A673 (cell line): ENCODE measurements around the gene IL36B. TPM values are rescaled to one million over a fixed set of nuclear protein-coding genes. Genes with fewer than 3 reads are reported as not detected.

Source experiments
- Bru-seq: library from RNA; stranded (reverse); fragments of 400-500 nt; gene quantifications from one replicate; lab custom pipeline; 2021; lab: Mats Ljungman, UMichigan
- BruChase-seq, 2 experiments: library from RNA; stranded (reverse); fragments of 400-500 nt; gene quantifications; one replicate each; lab custom pipeline; 2021; lab: Mats Ljungman, UMichigan
- BruUV-seq: library from RNA; stranded (reverse); fragments of 400-500 nt; replicated peaks from 2 replicates; lab custom pipeline; 2021; lab: Mats Ljungman, UMichigan
- CTCF ChIA-PET: fragments of 300-600 bp; sonication (Branson Sonifier 250); formaldehyde crosslinking; loops from one replicate; lab custom pipeline; 2022; ENCODE audit warnings: antibody characterized with exemption; lab: Charles Lee
- POLR2A ChIA-PET: fragments of 300-600 bp; sonication (Branson Sonifier 250); formaldehyde crosslinking; loops from one replicate; lab custom pipeline; 2022; ENCODE audit warnings: antibody characterized with exemption; ENCODE audit not compliant: low non-redundant PET; lab: Charles Lee
- DNase-seq: peaks from one replicate; pipeline ENCODE4 v3.0.0-alpha.2; 2015; ENCODE audit warnings: low spot score
- H3K27ac ChIP-seq: fragments of 200-600 bp; sonication (generic); 2 replicates; pipeline ENCODE4 v1.5.1; 2016; ENCODE audit warnings: mixed run types, low read depth, mild to moderate bottlenecking, mixed read lengths, antibody characterized with exemption, low read length; ENCODE audit not compliant: poor library complexity, severe bottlenecking
- H3K27me3 ChIP-seq: fragments of 200-600 bp; sonication (generic); replicated peaks from 2 replicates; pipeline ENCODE4 v1.6.1; 2017; ENCODE audit warnings: mixed run types, low read depth, mild to moderate bottlenecking, mixed read lengths, antibody characterized with exemption, low read length; ENCODE audit not compliant: insufficient read depth, poor library complexity
- H3K36me3 ChIP-seq: fragments of 200-600 bp; sonication (generic); 2 replicates; pipeline ENCODE4 v1.6.1; 2016; ENCODE audit warnings: mixed run types, mild to moderate bottlenecking, mixed read lengths, antibody characterized with exemption, low read length; ENCODE audit not compliant: insufficient read depth, poor library complexity, severe bottlenecking
- H3K4me1 ChIP-seq: fragments of 200-600 bp; sonication (generic); 2 replicates; pipeline ENCODE4 v1.6.1; 2017; ENCODE audit warnings: mixed run types, mild to moderate bottlenecking, mixed read lengths, antibody characterized with exemption, low read length; ENCODE audit not compliant: insufficient read depth, poor library complexity, severe bottlenecking
- H3K4me3 ChIP-seq: fragments of 200-600 bp; sonication (generic); 2 replicates; pipeline ENCODE4 v1.5.1; 2016; ENCODE audit warnings: low read depth, mixed run types, mild to moderate bottlenecking, mixed read lengths, low read length; ENCODE audit not compliant: poor library complexity, severe bottlenecking
- H3K9me3 ChIP-seq: fragments of 200-600 bp; sonication (generic); 2 replicates; pipeline ENCODE4 v1.6.1; 2016; ENCODE audit warnings: mixed run types, low read depth, mild to moderate bottlenecking, mixed read lengths, antibody characterized with exemption, low read length; ENCODE audit not compliant: poor library complexity, severe bottlenecking
- EZH2 ChIP-seq: fragments of 200-600 bp; sonication (generic); IDR thresholded peaks from 2 replicates; pipeline ENCODE4 v1.6.1; 2017; ENCODE audit warnings: borderline replicate concordance, low read depth, mild to moderate bottlenecking, mixed read lengths, antibody characterized with exemption, low read length; ENCODE audit not compliant: poor library complexity, severe bottlenecking
- intact Hi-C: fragments of 100-400 bp; cut with micrococcal nuclease; formaldehyde crosslinking; loops from one replicate; pipeline ENCODE4 v1.10.0; 2022; ENCODE audit not compliant: unreplicated experiment
- long read RNA-seq: library from polyadenylated mRNA; stranded (forward); transcript quantifications from one replicate; pipeline ENCODE4 v2.0.0, GENCODE V29; 2022
- total RNA-seq: library from RNA; stranded (reverse); gene quantifications from 2 replicates; pipeline ENCODE4 v1.2.3, GENCODE V29; 2021
- TF ChIP-seq, protein P1 (sequence below): fragments of 300-800, 200-600 bp; sonication (generic); conservative IDR thresholded peaks from 2 replicates; pipeline ENCODE4 v1.5.1; 2017; ENCODE audit warnings: low read depth, mild to moderate bottlenecking, antibody characterized with exemption, low read length, moderate library complexity, mixed read lengths

IL36B gene
- total RNA-seq (not detected in 2 replicates), Bru-seq, nascent RNA (not detected), BruChase-seq, experiment 1, labeled RNA remaining after a 2-hour chase (not detected), BruChase-seq, experiment 2, labeled RNA remaining after a 6-hour chase (percentile 7 among the genes with signal in this experiment)
- long read RNA-seq = 0 reads

DNA sequence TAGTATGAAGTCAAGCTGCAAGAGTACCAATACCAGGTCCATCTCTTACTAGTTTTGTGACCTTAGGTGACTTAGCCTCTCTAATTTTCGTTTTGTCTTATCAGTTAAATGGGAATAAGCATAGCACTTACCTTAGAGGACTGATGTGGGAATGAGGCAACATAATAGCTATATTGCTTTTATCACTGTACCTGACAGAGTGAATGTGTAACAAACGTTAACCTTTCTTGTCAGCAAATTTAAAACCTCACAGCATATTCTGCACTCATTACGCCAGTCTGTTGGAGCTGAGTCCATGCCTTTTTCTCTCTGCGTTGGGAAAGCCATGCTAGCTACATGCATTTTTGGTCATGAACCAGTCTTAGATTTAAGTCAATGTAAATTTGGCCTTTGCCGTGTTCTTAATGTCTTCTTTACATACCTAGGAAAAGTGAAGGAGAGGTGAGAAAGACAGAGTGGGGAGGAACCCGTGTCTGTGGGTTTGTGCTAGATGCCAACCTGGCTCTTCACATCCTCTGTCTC, at the start of gene IL36B:
TSS of gene IL36B (minus strand) at position 472 of the 522 bp plus-strand sequence.
- no peaks in the 10 kb centered on the region for H3K27me3 ChIP-seq
- BruUV-seq = no TSS peak
- ChIA-PET POLR2A (no interaction called here), CTCF (no interaction called here)
- TF ChIP-seq, protein P1, sequence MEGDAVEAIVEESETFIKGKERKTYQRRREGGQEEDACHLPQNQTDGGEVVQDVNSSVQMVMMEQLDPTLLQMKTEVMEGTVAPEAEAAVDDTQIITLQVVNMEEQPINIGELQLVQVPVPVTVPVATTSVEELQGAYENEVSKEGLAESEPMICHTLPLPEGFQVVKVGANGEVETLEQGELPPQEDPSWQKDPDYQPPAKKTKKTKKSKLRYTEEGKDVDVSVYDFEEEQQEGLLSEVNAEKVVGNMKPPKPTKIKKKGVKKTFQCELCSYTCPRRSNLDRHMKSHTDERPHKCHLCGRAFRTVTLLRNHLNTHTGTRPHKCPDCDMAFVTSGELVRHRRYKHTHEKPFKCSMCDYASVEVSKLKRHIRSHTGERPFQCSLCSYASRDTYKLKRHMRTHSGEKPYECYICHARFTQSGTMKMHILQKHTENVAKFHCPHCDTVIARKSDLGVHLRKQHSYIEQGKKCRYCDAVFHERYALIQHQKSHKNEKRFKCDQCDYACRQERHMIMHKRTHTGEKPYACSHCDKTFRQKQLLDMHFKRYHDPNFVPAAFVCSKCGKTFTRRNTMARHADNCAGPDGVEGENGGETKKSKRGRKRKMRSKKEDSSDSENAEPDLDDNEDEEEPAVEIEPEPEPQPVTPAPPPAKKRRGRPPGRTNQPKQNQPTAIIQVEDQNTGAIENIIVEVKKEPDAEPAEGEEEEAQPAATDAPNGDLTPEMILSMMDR = no peak
- TF ChIP-seq EZH2 = no peak
- DNase-seq = no peak
- H3K36me3 ChIP-seq = no peaks in the 10 kb centered on the region
- no peaks in the 10 kb centered on the region for H3K9me3 ChIP-seq
- H3K27ac ChIP-seq = no peak within 1 kb of the TSS
- H3K4me1 ChIP-seq = no peaks in the 10 kb centered on the region
- intact Hi-C loops = no loop called here
- no peak within 1 kb of the TSS for H3K4me3 ChIP-seq

DNA sequence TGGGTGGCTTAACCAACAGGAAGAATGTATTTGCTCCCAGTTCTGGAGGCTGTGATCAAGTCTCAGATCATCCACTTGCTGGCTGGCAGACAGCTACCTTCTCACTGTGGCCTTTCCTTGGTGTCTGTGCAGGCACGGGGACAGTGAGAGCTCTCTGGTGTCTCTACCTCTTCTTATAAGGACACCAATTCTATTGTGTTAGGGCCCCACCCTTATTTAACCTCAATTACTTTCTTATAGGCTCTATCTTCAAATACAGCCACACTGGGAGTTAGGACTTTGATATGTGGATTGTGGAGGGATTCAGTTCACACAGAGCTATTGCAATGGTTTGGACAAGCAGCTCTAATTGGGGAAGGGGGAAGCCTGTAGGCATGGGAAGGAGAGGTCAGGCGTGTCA, 49.5 kb upstream of the IL36B start:
- intact Hi-C loops = no loop called here
- no peak for TF ChIP-seq EZH2
- TF ChIP-seq, protein P1 = no peak
- no TSS peak for BruUV-seq
- Histone ChIP-seq H3K4me1 (no peaks in the 10 kb centered on the region), H3K9me3 (no peaks in the 10 kb centered on the region), H3K4me3 (no peak overlapping the region), H3K36me3 (no peaks in the 10 kb centered on the region), H3K27me3 (peaks cover 6% of the 10 kb centered on the region), H3K27ac (no peak overlapping the region)
- ChIA-PET POLR2A (no interaction called here), CTCF (no interaction called here)
- DNase-seq = no peak

GRCh38 chr2:113098532-113098931, 45.9 kb upstream of the IL36B start:
- H3K27me3 ChIP-seq = peaks cover 8% of the 10 kb centered on the region
- BruUV-seq = no TSS peak
- intact Hi-C loops = no loop called here
- no peak for DNase-seq
- H3K36me3 ChIP-seq = no peaks in the 10 kb centered on the region
- POLR2A ChIA-PET = no interaction called here
- H3K9me3 ChIP-seq = no peaks in the 10 kb centered on the region
- TF ChIP-seq EZH2 = no peak
- TF ChIP-seq, protein P1 = no peak
- H3K4me1 ChIP-seq = no peaks in the 10 kb centered on the region
- CTCF ChIA-PET = no interaction called here
- no peak overlapping the region for H3K27ac ChIP-seq
- H3K4me3 ChIP-seq = no peak overlapping the region
